GM19099 (cell line): Measurements from ENCODE around the gene MPND.

Experiments
- POLR2A ChIP-seq: IDR thresholded peaks from 3 replicates; pipeline ENCODE4 v1.6.1; 2011; ENCODE audit warnings: low read depth; ENCODE audit not compliant: insufficient read length; ENCODE audit errors: extremely low read depth

The MPND gene, protein sequence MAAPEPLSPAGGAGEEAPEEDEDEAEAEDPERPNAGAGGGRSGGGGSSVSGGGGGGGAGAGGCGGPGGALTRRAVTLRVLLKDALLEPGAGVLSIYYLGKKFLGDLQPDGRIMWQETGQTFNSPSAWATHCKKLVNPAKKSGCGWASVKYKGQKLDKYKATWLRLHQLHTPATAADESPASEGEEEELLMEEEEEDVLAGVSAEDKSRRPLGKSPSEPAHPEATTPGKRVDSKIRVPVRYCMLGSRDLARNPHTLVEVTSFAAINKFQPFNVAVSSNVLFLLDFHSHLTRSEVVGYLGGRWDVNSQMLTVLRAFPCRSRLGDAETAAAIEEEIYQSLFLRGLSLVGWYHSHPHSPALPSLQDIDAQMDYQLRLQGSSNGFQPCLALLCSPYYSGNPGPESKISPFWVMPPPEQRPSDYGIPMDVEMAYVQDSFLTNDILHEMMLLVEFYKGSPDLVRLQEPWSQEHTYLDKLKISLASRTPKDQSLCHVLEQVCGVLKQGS

DNA sequence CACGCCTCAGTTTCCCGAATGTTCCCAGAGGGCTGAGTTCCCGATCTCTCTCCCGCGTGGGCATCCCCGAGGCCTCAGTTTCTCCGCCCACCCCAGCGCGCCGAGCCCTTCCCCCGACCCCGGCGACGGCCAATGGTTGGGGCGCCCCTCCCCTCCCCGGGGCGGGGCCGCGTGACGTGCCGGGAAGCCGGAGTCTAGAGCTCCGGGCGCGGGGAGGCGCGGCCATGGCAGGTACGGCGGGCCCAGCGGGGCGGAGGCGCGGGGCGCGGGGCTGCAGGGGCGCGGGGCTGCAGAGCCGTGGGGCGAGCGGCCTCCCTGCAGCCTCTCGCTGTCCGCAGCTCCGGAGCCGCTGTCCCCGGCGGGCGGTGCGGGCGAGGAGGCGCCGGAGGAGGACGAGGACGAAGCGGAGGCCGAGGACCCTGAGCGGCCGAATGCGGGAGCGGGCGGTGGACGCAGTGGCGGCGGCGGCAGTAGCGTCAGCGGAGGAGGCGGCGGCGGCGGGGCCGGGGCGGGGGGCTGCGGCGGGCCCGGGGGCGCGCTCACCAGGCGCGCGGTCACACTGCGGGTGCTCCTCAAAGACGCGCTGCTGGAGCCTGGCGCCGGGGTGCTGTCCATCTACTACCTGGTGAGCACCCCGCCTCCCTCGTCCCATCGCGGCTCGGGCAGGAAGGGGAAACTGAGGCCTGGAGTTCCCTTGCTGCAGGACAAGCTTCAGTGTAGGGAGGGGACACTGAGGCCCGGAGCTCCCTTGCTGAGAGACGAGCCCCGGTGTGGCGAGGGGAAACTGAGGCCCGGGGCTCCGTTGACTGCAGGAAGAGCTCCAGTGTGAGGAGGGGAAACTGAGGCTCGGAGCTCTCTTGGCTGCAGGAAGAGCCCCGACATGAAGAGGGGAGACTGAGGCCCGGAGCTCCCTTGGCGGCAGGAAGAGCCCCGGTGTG, at the start of gene MPND:
MPND (plus strand) TSS at position 193 of the 938 bp plus-strand sequence; CDS start at position 225, 32 bp downstream.
- TF ChIP-seq POLR2A: no peak

GRCh38 chr19:4294389-4294788, 49.0 kb upstream of the MPND start:
- TF ChIP-seq POLR2A: no peak

GRCh38 chr19:4295972-4296771, 47.2 kb upstream of the MPND start:
- TF ChIP-seq POLR2A: no peak

- TF ChIP-seq POLR2A: no peak
These were observed 45.2 kb upstream of the MPND start for GRCh38 chr19:4297901-4298809.

GRCh38 chr19:4298810-4299550, 44.4 kb upstream of the MPND start:
- no peak for TF ChIP-seq POLR2A

- TF ChIP-seq POLR2A: no peak
These were observed 42.8 kb upstream of the MPND start for GRCh38 chr19:4300589-4300988.

DNA sequence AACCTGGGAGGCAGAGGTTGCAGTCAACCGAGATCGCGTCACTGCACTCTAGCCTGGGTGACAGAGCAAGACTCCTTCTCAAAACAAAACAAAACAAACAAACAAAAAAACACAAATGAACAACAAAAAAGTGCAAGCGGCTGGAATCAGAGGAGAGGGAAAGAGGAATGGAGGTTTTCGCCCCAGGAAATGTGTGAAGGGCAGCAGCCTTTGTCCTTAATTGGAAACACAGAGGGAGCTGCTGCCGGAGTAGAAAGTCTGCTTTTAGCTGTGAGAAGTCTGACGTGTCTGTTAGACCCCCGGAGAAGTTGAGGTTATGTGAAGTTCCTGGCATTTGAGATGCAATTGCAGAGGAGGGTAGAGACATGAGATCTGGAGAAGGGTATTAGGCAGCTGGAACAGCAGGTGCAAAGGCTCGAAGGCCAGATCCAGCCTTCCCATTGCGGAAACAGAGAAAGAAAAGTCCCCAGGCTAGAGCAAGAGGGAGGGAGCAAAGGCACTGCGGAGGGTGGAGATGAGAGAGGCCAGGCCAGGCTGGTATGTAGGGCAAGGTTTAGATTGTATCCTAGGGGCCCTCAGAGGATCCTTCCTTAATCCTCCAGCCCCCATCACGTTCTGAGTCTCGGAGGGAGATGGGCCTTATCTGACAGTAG, 41.6 kb upstream of the MPND start:
- no peak for TF ChIP-seq POLR2A

GRCh38 chr19:4302243-4302640, 41.1 kb upstream of the MPND start, which contains the start of gene TMIGD2:
TMIGD2 (minus strand) TSS chr19:4302389; CDS start chr19:4302385, 4 bp downstream.
- no peak for TF ChIP-seq POLR2A

DNA sequence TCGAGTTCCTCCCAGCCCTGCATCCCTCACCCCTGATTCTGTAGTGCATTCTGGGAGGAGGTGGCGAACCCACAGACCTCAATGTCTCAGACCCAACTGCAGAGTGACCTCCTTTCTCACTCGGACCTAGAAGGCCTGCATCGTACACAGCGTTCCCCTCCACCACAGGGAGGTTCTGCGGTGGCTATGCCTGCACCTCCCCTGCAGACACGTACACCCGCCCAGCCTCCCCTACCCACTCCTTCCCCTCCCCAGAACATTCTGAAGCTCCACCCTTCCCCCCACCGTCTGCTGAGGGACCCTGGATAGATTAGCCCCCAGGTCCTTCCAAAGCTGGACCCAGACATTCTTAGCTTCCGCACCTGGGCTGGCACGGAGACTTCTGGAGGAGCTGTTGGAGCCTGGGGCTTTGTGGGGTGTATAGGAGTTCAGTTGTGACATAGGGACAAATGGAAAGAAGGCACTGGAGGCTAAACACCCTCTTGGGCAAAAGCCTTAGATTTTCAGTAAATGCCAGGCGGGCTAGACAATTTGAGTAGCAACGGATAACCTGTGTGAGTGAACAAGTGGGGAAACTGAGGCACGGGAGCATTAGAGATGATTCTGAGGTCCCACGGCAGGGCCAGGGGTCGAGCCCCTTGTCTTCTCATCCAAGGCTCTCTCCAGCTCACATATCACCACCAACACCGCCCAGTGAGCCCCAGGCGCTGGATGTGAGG, 39.4 kb upstream of the MPND start:
- no peak for TF ChIP-seq POLR2A

- no peak for TF ChIP-seq POLR2A
These were observed 38.7 kb upstream of the MPND start, which contains the start of gene FSD1 for GRCh38 chr19:4304538-4305256. FSD1 (plus strand) TSS chr19:4304598; CDS start chr19:4304747, 149 bp downstream.

GRCh38 chr19:4305257-4305612, 38.1 kb upstream of the MPND start:
- TF ChIP-seq POLR2A: no peak

DNA sequence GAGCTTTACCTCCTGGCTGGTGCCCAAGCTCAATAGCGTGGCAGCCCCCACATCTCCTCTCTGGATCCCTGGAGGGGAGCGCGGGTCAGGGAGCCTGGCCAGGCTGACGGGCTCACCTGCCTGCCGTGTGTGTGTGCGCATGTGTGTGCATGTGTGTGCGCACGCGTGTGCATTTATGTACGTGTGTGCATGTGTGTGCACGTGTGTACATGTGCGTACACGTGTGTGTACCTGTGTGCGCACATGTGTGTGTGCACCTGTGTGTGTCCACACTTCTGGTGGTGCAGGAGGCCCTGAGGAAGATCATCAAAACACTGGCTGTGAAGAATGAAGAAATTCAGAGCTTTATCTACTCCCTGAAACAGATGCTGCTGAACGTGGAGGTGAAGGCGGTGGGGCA, 37.7 kb upstream of the MPND start:
- TF ChIP-seq POLR2A: no peak
